Germinal center (tissue), 1 donor: Measurements from ENCODE around the gene IQCF5.
"Not testable (repeated sequence)": the region's sequence is repeated elsewhere in the genome, so short reads cannot be mapped to it uniquely, and the experiment has no call there.

ENCODE experiments used
- DNase-seq: peaks from one replicate; pipeline ENCODE4 v3.0.0; 2012; ENCODE audit warnings: mixed read lengths, low spot score

The IQCF5 gene

DNA sequence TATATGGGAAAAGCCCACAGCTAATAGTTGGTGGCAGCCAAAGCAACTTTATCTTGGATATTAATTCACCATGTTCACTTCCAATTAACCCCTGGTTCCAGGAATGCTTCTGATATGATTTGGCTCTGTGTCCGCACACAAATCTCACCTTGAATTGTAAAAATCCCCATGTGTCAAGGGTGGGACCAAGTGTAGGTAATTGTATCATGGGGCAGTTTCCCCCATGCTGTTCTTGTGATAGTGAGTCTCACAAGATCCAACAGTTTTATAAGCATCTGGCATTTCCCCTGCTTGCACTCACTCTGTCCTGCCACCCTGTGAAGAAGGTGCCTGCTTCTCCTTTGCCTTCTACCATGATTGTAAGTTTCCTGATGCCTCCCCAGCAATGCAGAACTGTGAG, 6.5 kb downstream of the IQCF5 start:
- not testable (repeated sequence) for DNase-seq

DNA sequence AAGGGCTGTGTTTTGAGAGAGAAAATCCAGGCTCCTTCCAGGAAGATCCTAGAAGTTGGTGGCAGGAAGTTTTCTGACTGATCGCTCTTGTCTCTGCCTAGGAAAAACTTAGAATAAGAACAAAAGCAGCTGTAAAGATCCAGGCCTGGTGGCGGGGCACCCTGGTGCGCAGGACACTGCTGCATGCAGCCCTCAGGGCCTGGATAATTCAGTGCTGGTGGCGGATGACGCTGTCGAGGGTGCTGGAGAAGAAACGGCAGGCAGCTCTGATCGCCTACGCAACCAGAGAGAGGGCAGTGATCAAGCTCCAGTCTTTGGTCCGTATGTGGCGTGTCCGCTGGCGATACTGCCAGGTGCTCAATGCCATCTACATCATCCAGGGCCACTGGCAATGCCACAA, 12.5 kb downstream of the IQCF5 start:
- no peak for DNase-seq

GRCh38 chr3:51860703-51861665, 14.4 kb downstream of the IQCF5 start, which contains the start of gene IQCF2:
IQCF2 (plus strand) TSS chr3:51861615; CDS start chr3:51861667, 52 bp downstream.
- DNase-seq, result no peak

DNA sequence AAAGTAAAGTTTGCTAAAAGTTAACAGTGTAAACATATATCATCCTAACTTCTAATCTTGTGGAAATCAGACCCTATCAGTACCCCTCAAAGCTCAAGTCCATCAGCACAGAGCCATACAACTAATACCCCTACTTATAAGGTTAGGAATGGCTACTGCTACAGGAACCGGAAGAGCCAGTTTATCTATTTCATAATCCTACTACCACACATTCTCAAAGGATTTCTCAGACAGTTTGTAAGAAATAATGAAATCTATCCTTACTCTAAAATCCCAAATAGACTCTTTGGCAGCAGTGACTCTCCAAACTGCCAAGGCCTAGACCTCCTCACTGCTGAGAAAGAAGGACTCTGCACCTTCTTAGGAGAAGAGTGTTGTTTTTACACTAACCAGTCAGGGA, 20.0 kb downstream of the IQCF5 start:
- not testable (repeated sequence) for DNase-seq

GRCh38 chr3:51845129-51845528, 30.3 kb downstream of the IQCF5 start:
- no peak for DNase-seq

GRCh38 chr3:51836606-51837005, 38.8 kb downstream of the IQCF5 start:
- no peak for DNase-seq

- DNase-seq, result no peak
These were observed 44.5 kb downstream of the IQCF5 start for GRCh38 chr3:51830836-51831385.

DNA sequence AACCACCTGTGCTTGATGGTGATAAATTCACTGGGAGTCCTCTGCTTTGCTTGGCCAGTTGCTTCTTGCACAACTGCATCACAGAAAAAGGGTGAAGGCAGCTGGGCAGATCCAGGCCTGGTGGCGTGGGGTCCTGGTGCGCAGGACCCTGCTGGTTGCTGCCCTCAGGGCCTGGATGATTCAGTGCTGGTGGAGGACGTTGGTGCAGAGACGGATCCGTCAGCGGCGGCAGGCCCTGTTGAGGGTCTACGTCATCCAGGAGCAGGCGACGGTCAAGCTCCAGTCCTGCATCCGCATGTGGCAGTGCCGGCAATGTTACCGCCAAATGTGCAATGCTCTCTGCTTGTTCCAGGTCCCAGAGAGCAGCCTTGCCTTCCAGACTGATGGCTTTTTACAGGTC, 45.1 kb downstream of the IQCF5 start:
- no peak for DNase-seq

DNA sequence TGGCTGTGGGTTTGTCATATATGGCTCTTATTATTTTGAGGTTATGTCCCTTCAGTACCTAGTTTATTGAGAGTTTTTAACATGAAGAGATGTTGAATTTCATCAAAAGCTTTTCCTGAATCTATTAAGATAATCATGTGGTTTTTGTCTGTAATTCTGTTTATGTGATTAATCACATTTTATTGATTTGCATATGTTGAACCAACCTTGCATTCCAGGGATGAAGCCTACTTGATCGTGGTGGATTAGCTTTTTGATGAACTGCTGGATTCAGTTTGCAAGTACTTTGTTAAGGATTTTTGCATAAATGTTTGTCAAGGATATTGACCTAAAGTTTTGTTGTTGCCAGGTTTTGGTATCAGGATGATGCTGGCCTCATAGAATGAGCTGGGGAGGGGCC, 47.1 kb downstream of the IQCF5 start:
- DNase-seq, result no peak
